H1 (cell line): Measurements from ENCODE around the gene ARHGEF19. TPM values are rescaled to one million over a fixed set of nuclear protein-coding genes. Genes with fewer than 3 reads are reported as not detected.

Experiments
- CTCF ChIA-PET: fragments of 300-600 bp; sonication (Branson Sonifier 250); formaldehyde crosslinking; loops from one replicate; lab custom pipeline; 2021; ENCODE audit not compliant: partially characterized antibody; lab: Charles Lee
- POLR2A ChIA-PET: fragments of 300-600 bp; sonication (Branson Sonifier 250); formaldehyde crosslinking; loops from one replicate; lab custom pipeline; 2021; ENCODE audit warnings: inconsistent platforms; ENCODE audit not compliant: partially characterized antibody; lab: Charles Lee
- DNase-seq, 2 experiments: peaks; one replicate each; pipeline versions ENCODE4 v3.0.0 to v3.0.0-alpha.2; 2010 to 2022; ENCODE audit warnings: low spot score in 2 of 2, low read depth in 1 of 2, mixed read lengths in 1 of 2
- FAIRE-seq: peaks from 2 replicates; lab custom pipeline; 2011; peaks lifted over from hg19 to GRCh38; lab: Jason Lieb, UNC
- H2AFZ ChIP-seq: 2 replicates; pipeline ENCODE4 v1.8.1; 2012; ENCODE audit warnings: low read length, inconsistent platforms
- H2AK5ac ChIP-seq: 2 replicates; pipeline ENCODE4 v1.6.1; 2013; ENCODE audit warnings: low read depth, low read length
- H2BK120ac ChIP-seq: replicated peaks from 2 replicates; pipeline ENCODE3; 2013; ENCODE audit warnings: low read depth, low read length, inconsistent platforms
- H2BK12ac ChIP-seq: 2 replicates; pipeline ENCODE4 v1.6.1; 2013; ENCODE audit warnings: low read depth, low read length
- H2BK15ac ChIP-seq: 2 replicates; pipeline ENCODE4 v1.6.1; 2013; ENCODE audit warnings: low read length
- H2BK20ac ChIP-seq: 2 replicates; pipeline ENCODE4 v1.6.1; 2013; ENCODE audit warnings: low read length
- H2BK5ac ChIP-seq: 2 replicates; pipeline ENCODE4 v1.6.1; 2013; ENCODE audit warnings: low read depth, low read length
- H3K14ac ChIP-seq: 2 replicates; pipeline ENCODE4 v1.6.1; 2013; ENCODE audit warnings: inconsistent platforms; ENCODE audit not compliant: insufficient read length
- H3K18ac ChIP-seq: 2 replicates; pipeline ENCODE4 v1.6.1; 2013; ENCODE audit warnings: low read length; ENCODE audit errors: extremely low read depth
- H3K23ac ChIP-seq: 2 replicates; pipeline ENCODE4 v1.6.1; 2013; ENCODE audit warnings: inconsistent platforms; ENCODE audit not compliant: insufficient read length
- H3K23me2 ChIP-seq: 2 replicates; pipeline ENCODE4 v1.6.1; 2013; ENCODE audit warnings: low read depth, low read length
- H3K27ac ChIP-seq: 2 replicates; pipeline ENCODE4 v1.6.1; 2011; ENCODE audit warnings: low read depth, low read length, inconsistent platforms
- H3K27me3 ChIP-seq, 4 experiments: replicated peaks in 1 of 4; 1 replicate in 1 of 4; 2 replicates in 3 of 4; pipeline versions ENCODE4 v1.6.1 to v1.8.1; 2011 to 2013; ENCODE audit warnings: low read length in 3 of 4, mild to moderate bottlenecking in 3 of 4, inconsistent platforms in 2 of 4, mixed read lengths in 2 of 4, moderate library complexity in 1 of 4; ENCODE audit not compliant: control insufficient read depth in 3 of 4, insufficient read depth in 3 of 4; ENCODE audit errors: extremely low read depth in 1 of 4
- H3K36me3 ChIP-seq, 4 experiments: 2 replicates each; pipeline versions ENCODE4 v1.6.1 to v1.8.1; 2011 to 2013; ENCODE audit warnings: mild to moderate bottlenecking in 4 of 4, low read length in 3 of 4, moderate library complexity in 2 of 4, control low read depth in 1 of 4, inconsistent platforms in 1 of 4; ENCODE audit not compliant: insufficient read depth in 4 of 4, control insufficient read depth in 2 of 4
- H3K4ac ChIP-seq: replicated peaks from 2 replicates; pipeline ENCODE3; 2013; ENCODE audit warnings: low read length, low read depth, mixed read lengths, inconsistent platforms; ENCODE audit not compliant: insufficient read length
- H3K4me1 ChIP-seq, 4 experiments: replicated peaks in 1 of 4; 1 replicate in 1 of 4; 2 replicates in 3 of 4; pipeline versions ENCODE4 v1.6.1 to v1.8.1; 2011 to 2013; ENCODE audit warnings: low read length in 3 of 4, inconsistent platforms in 2 of 4, mixed read lengths in 1 of 4; ENCODE audit not compliant: insufficient read depth in 4 of 4, control insufficient read depth in 3 of 4
- H3K4me2 ChIP-seq, 2 experiments: 2 replicates each; pipeline versions ENCODE4 v1.6.1 to v1.8.1; 2011 to 2013; ENCODE audit warnings: low read depth in 2 of 2, low read length in 2 of 2, control low read depth in 1 of 2, inconsistent platforms in 1 of 2, mild to moderate bottlenecking in 1 of 2; ENCODE audit not compliant: insufficient read depth in 1 of 2
- H3K4me3 ChIP-seq, 4 experiments: fragments of 200-600, 300-600 bp in 1 of 4; sonication (generic), shearing (Covaris generic), sonication (Bioruptor Twin) in 1 of 4; 2 replicates each; pipeline versions ENCODE4 v1.5.1 to v1.8.1; 2011 to 2016; ENCODE audit warnings: low read length in 4 of 4, low read depth in 3 of 4, control low read depth in 2 of 4, inconsistent platforms in 2 of 4, mild to moderate bottlenecking in 2 of 4, mixed read lengths in 1 of 4, moderate library complexity in 1 of 4; ENCODE audit not compliant: insufficient read depth in 2 of 4; ENCODE audit errors: extremely low read depth in 1 of 4
- H3K56ac ChIP-seq: replicated peaks from 2 replicates; pipeline ENCODE3; 2013; ENCODE audit warnings: low read depth, mild to moderate bottlenecking, mixed read lengths, low read length, inconsistent platforms; ENCODE audit not compliant: insufficient read length
- H3K79me1 ChIP-seq: 2 replicates; pipeline ENCODE4 v1.6.1; 2013; ENCODE audit warnings: low read depth, low read length, control low read depth
- H3K79me2 ChIP-seq, 2 experiments: 2 replicates each; pipeline versions ENCODE4 v1.6.1 to v1.8.1; 2012 to 2013; ENCODE audit warnings: low read length in 2 of 2, mild to moderate bottlenecking in 2 of 2, inconsistent platforms in 1 of 2; ENCODE audit not compliant: insufficient read depth in 2 of 2, control insufficient read depth in 1 of 2
- H3K9ac ChIP-seq, 4 experiments: replicated peaks in 1 of 4; 1 replicate in 1 of 4; 2 replicates in 3 of 4; pipeline versions ENCODE4 v1.6.1 to v1.8.1; 2011 to 2013; ENCODE audit warnings: low read depth in 3 of 4, low read length in 3 of 4, control low read depth in 2 of 4, mild to moderate bottlenecking in 2 of 4, moderate library complexity in 2 of 4, inconsistent platforms in 1 of 4; ENCODE audit errors: extremely low read depth in 1 of 4
- H3K9me3 ChIP-seq, 2 experiments: 2 replicates each; pipeline versions ENCODE4 v1.6.1 to v1.8.1; 2012 to 2013; ENCODE audit warnings: mild to moderate bottlenecking in 2 of 2, moderate library complexity in 2 of 2, control low read depth in 1 of 2, inconsistent platforms in 1 of 2, low read depth in 1 of 2, low read length in 1 of 2, mixed read lengths in 1 of 2; ENCODE audit not compliant: insufficient read depth in 2 of 2
- H4K20me1 ChIP-seq, 2 experiments: replicated peaks in 1 of 2; 2 replicates each; pipeline versions ENCODE3 to v1.8.1; 2011 to 2013; ENCODE audit warnings: inconsistent platforms in 2 of 2, low read length in 2 of 2, mild to moderate bottlenecking in 1 of 2; ENCODE audit not compliant: insufficient read depth in 2 of 2, control insufficient read depth in 1 of 2
- H4K5ac ChIP-seq: 2 replicates; pipeline ENCODE4 v1.6.1; 2013; ENCODE audit warnings: low read length, low read depth, mixed read lengths, inconsistent platforms; ENCODE audit not compliant: insufficient read length
- H4K8ac ChIP-seq: 2 replicates; pipeline ENCODE4 v1.8.0; 2013; ENCODE audit warnings: mild to moderate bottlenecking, moderate library complexity, low read length, inconsistent platforms; ENCODE audit not compliant: insufficient read depth; ENCODE audit errors: extremely low read depth
- H4K91ac ChIP-seq: replicated peaks from 2 replicates; pipeline ENCODE3; 2013; ENCODE audit warnings: low read length, mixed read lengths, inconsistent platforms; ENCODE audit not compliant: insufficient read length
- ASH2L ChIP-seq: fragments of 200-600, 300-600 bp; sonication (generic); IDR thresholded peaks from one replicate; pipeline ENCODE4 v1.7.1; 2017; ENCODE audit warnings: low read length
- CEBPB ChIP-seq: IDR thresholded peaks from 2 replicates; pipeline ENCODE4 v1.6.1; 2012; ENCODE audit warnings: low read depth, low read length
- CREB1 ChIP-seq: IDR thresholded peaks from 2 replicates; pipeline ENCODE4 v1.6.1; 2012; ENCODE audit warnings: inconsistent platforms
- EP300 ChIP-seq, 2 experiments: IDR thresholded peaks; 1 replicate in 1 of 2; 2 replicates in 1 of 2; pipeline ENCODE4 v1.6.1; 2011 to 2012; ENCODE audit warnings: low read depth in 2 of 2, low read length in 2 of 2, mild to moderate bottlenecking in 2 of 2, borderline replicate concordance in 1 of 2, inconsistent platforms in 1 of 2, moderate library complexity in 1 of 2
- EZH2 ChIP-seq: fragments of 200-600 bp; sonication (generic); IDR thresholded peaks from 2 replicates; pipeline ENCODE4 v1.7.1; 2012; ENCODE audit warnings: low read depth, mild to moderate bottlenecking, moderate library complexity, low read length, inconsistent platforms; ENCODE audit not compliant: severe bottlenecking
- GABPA ChIP-seq: IDR thresholded peaks from 2 replicates; pipeline ENCODE4 v1.6.1; 2011; ENCODE audit warnings: mild to moderate bottlenecking, low read length, moderate library complexity, borderline replicate concordance; ENCODE audit not compliant: insufficient read depth
- HDAC6 ChIP-seq: IDR thresholded peaks from one replicate; pipeline ENCODE4 v1.7.1; 2012; ENCODE audit warnings: low read depth, mild to moderate bottlenecking, inconsistent platforms, low read length, moderate library complexity
- POLR2AphosphoS5 ChIP-seq: IDR thresholded peaks from 2 replicates; pipeline ENCODE4 v1.6.1; 2011; ENCODE audit warnings: low read depth, low read length
- WGBS, 2 experiments: shearing (Covaris generic) in 1 of 2; methylation state at CpG; one replicate each; pipeline versions ENCODE4 v1.1.6 to v1.1.7; 2013 to 2015; ENCODE audit warnings: low lambda C conversion rate in 2 of 2, mixed read lengths in 2 of 2, inconsistent platforms in 1 of 2, low coverage in 1 of 2, missing lambda C conversion rate in 1 of 2; ENCODE audit not compliant: insufficient replicate concordance in 2 of 2, insufficient coverage in 1 of 2, insufficient read length in 1 of 2; ENCODE audit errors: extremely low coverage in 1 of 2, missing lambda C conversion rate in 1 of 2; 5-methylcytosine and 5-hydroxymethylcytosine counted together
- polyA plus RNA-seq, 7 experiments: library from polyadenylated mRNA; depleted of rRNA in 3 of 7; stranded (reverse) in 5 of 7; unstranded in 2 of 7; fragments of >200 nt in 5 of 7; fragments of 200-250 nt in 2 of 7; gene quantifications; 1 replicate in 5 of 7; 2 replicates in 1 of 7; 4 replicates in 1 of 7; pipeline versions ENCODE4 v1.2.1 to v1.2.3, GENCODE V29; 2011 to 2013; ENCODE audit warnings: missing spikeins in 2 of 7, mixed read lengths in 2 of 7
- total RNA-seq: library from RNA; stranded (reverse); fragmentation: NEBNext Ultra II Directional; extraction: Animal tissue kit (Norgen Biotek cat#: 25700); gene quantifications from 2 replicates; pipeline ENCODE4 v1.2.1, GENCODE V29; 2021

The ARHGEF19 gene
- total and polyA plus RNA-seq, 2 of the 8 experiments (the other 6 are each of a cell fraction or from before 2014, with no cell fraction given) = 47.5 to 56.4 TPM

DNA sequence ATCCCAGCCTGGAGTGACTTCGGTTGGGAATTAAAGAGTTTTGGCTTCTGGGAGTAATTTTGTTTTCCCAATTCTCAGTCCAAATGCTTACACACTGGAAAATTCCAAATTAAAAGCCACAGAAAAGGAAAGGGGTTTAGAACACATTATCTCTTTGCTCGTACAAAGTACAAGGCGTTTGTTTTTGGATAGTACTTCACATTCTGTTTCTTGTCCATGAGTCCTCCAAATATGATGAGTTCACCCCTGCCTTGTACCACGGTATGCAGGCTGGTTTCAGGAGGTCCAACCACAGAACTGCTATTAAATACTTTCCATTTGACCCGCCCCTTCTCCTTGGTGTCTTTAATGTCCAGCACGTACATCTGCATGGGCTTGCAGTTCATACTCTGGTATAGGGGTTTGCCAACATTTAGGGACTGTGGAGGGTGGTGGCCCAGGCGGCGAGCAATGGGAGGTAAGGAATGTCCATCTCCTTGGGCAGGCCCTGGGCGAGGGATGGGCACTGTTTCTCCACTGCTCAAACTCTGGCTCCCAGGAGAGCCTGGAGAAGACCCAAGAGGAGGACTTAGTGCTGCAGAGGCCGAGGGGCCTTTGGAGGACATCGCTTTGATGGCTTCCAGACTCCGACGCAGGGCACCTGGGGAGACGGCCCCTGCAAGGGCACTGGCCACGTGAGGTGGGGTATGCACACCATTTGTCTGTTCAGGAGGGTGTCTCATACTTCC lies 38.2 kb upstream of the ARHGEF19 start:
- POLR2A ChIA-PET = no interaction called here
- Histone ChIP-seq H3K9me3 (no peaks in the 10 kb centered on the region), H4K5ac (no peak overlapping the region), H3K56ac (no peak overlapping the region), H2BK5ac (no peak overlapping the region), H3K4me3 (no peak overlapping the region)
- 95% methylated on average over 14 of the region's 15 CpGs; no CpG with 5 or more reads in 1 of the 2 experiments for WGBS, 2 experiments
- TF ChIP-seq GABPA = no peak
- no peak for TF ChIP-seq CREB1
- TF ChIP-seq ASH2L = no peak
- TF ChIP-seq EP300 (IDR thresholded peaks at IDR 0.05; ENCODE audit: borderline replicate concordance in 1 of 2, low read depth in 2 of 2, low read length in 2 of 2) = no peak
- no peak for TF ChIP-seq CEBPB
- TF ChIP-seq HDAC6 = no peak
- TF ChIP-seq EZH2 = no peak
- no peak for TF ChIP-seq POLR2AphosphoS5
- TF ChIP-seq, all 59 proteins: peak for 0
- no peak overlapping the region for H3K14ac ChIP-seq
- no peak overlapping the region for H4K91ac ChIP-seq
- H2AFZ ChIP-seq = no peak overlapping the region
- no peak overlapping the region for H3K9ac ChIP-seq
- H3K36me3 ChIP-seq = peaks cover 2 to 20% (median 14%) of the 10 kb centered on the region in 4 experiments; a peak in 6 of 8 replicates
- no peak overlapping the region for H4K8ac ChIP-seq
- no peaks in the 10 kb centered on the region for H3K27me3 ChIP-seq
- H3K4me2 ChIP-seq = no peak overlapping the region
- no peak overlapping the region for H2BK12ac ChIP-seq
- no peaks in the 10 kb centered on the region for H3K4me1 ChIP-seq
- H2BK20ac ChIP-seq = no peak overlapping the region
- no peaks in the 10 kb centered on the region for H3K79me2 ChIP-seq
- H3K23ac ChIP-seq = no peak overlapping the region
- no peaks in the 10 kb centered on the region for H3K79me1 ChIP-seq
- no peak for FAIRE-seq
- no peak overlapping the region for H3K18ac ChIP-seq
- H3K27ac ChIP-seq = no peak overlapping the region
- no peak overlapping the region for H3K4ac ChIP-seq
- no peak overlapping the region for H2BK15ac ChIP-seq
- DNase-seq = no peak
- no peak overlapping the region for H2AK5ac ChIP-seq
- H3K23me2 ChIP-seq = no peaks in the 10 kb centered on the region
- CTCF ChIA-PET = no interaction called here
- H4K20me1 ChIP-seq = peaks cover 0 to 3% of the 10 kb centered on the region in 2 experiments
- H2BK120ac ChIP-seq = no peak overlapping the region
